NOMO-1 (cell line): ENCODE results near the gene PLCL2.
"Not testable (repeated sequence)": the region's sequence is repeated elsewhere in the genome, so short reads cannot be mapped to it uniquely, and the experiment has no call there.

ENCODE experiments used
- DNase-seq, 2 experiments: peaks; one replicate each; lab custom pipeline; 2025; ENCODE audit not compliant: unreplicated experiment in 2 of 2; lab: John Stamatoyannopoulos, UW

The PLCL2 gene

DNA sequence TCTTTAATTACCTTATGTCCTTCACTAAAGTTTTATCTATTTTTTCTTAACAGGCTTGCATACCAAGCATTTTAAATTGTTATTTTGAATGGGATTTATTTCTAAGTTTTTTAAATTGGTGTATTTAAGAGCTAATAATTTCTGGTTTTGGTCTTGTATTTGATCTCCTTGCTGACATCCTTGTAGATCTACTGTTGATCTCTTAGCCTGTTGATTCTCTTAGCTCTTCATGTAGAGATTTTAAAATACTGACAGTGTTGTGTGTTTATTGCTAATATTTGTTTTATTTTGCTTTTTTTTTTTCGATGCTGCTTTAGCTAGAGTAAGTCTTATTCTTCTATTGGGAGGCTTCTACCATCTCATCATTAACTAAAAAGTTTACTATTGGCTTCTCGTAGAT is 65.5 kb downstream of the PLCL2 start:
- DNase-seq: no peak

DNA sequence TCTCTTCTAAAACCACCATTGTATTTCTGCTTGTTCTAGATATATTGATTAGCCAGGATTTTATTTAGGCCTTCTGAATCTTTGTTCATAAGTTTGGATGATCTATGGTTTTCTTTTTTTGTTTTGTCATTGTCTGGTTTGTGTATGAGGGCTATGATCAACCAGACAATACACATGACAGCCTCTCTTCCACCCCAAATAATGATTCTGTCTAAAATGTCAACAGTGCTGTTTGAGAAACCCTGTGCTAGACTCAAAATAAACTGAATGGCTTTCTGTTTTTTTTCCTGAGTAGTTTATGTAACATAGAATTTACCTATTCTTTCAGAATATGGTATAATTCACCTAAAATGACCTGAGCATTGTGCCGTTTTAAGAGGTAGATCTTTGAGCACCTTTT is 66.1 kb downstream of the PLCL2 start:
- no peak for DNase-seq

GRCh38 chr3:16957852-16958251 is 73.1 kb downstream of the PLCL2 start:
- DNase-seq: not testable (repeated sequence)

- no peak for DNase-seq
These were observed 75.4 kb downstream of the PLCL2 start for GRCh38 chr3:16960125-16960524.

GRCh38 chr3:16961621-16962205 is 77.0 kb downstream of the PLCL2 start:
- no peak for DNase-seq

- DNase-seq: no peak
These were observed 90.3 kb downstream of the PLCL2 start for GRCh38 chr3:16975083-16975482.

DNA sequence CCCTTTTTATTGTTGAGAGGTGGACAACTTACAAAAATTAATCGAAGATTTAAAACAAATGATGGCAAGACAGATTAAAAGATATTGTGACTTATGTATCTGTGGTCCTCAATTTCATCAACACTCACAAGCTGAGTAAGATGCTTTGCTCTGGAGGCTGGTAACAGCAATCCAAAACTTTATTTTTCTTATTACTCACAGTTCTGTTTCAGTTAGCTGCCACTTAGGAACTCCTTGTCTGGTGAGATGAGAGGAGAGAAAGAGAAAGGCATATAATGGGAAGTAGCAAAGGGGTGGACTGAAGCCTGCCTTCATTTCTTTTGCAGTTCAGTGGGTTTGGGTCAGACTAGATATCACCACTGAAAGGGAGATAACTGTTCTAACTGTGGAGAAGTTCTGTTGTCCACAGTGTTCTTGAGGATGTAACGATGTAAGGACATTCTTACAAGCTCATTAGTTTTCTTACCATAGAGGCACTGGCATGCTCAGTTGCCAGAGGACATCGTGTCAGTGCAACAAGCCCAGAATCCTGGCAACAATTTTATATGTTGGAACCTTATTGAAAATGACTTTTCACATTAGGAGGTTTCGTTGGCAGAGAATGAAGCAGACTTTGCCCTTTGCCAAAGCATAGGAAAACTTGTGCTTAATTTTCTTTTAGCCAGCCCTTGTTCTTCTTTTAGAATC is 93.6 kb downstream of the PLCL2 start:
- no peak for DNase-seq

GRCh38 chr3:16978921-16979271 is 94.1 kb downstream of the PLCL2 start:
- no peak for DNase-seq

DNA sequence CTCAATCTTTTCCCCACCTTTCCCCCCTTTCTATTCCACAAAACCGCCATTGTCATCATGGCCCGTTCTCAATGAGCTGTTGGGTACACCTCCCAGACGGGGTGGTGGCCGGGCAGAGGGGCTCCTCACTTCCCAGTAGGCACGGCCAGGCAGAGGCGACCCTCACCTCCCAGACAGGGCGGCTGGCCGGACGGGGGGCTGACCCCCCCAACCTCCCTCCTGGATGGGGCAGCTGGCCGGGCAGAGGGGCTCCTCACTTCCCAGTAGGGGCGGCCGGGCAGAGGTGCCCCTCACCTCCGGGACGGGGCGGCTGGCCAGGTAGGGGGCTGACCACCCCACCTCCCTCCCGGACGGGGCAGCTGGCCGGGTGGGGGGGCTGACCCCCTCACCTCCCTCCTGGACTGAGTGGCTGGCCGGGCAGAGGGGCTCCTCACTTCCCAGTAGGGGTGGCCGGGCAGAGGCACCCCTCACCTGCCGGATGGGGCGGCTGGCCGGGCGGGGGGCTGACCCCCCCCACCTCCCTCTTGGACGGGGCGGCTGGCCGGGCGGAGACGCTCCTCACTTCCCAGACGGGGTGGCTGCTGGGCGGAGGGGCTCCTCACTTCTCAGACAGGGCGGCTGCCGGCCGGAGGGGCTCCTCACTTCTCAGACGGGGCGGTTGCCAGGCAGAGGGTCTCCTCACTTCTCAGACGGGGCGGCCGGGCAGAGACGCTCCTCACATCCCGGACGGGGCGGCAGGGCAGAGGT is 95.2 kb downstream of the PLCL2 start:
- DNase-seq: not testable (repeated sequence)

DNA sequence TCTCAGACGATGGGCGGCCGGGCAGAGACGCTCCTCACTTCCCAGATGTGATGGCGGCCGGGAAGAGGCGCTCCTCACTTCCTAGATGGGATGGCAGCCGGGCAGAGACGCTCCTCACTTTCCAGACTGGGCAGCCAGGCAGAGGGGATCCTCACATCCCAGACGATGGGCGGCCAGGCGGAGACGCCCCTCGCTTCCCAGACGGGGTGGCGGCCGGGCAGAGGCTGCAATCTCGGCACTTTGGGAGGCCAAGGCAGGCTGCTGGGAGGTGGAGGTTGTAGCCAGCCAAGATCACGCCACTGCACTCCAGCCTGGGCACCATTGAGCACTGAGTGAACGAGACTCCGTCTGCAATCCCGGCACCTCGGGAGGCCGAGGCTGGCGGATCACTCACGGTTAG is 95.8 kb downstream of the PLCL2 start:
- not testable (repeated sequence) for DNase-seq

- no peak for DNase-seq
These were observed 97.7 kb downstream of the PLCL2 start for GRCh38 chr3:16982460-16982859.

DNA sequence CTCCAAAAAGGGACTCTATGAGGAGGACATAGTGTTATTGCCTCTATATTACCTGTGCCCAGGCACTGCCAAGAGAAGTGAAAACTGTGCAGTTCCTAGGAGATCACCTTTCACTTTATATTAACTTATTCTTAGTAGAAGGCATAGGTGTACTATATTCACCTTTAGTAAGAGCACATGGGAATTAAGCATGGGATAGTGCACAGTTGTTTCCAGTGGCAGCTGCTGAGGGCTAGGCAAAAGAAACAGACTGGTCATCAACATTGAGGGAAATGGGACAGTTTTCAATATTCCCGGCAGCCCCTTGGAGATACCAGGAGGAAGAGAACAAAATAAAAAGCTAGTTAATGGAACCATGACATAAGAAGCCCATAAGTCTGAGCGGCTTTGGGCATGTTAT is 100.9 kb downstream of the PLCL2 start:
- no peak for DNase-seq

GRCh38 chr3:16987141-16987540 is 102.4 kb downstream of the PLCL2 start:
- DNase-seq: no peak

DNA sequence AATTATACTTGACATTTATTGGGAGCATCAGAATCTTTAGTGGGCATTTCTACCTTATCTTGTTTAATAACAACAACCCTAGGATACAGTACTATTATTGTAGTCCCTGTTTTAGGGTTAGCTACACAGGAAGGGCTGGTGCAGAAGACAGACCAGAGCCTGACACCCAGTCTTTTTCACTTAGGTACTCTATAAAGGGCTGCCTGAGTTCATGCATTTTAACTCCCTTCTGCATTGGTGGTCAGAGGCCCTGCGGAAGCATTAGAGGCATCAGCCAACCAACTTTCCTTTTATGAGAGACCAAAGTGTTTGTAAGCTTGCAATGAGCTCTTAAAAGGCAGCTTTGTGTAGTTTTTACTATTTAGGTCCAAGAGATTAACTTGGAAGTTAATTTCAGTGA is 105.4 kb downstream of the PLCL2 start:
- DNase-seq: no peak

DNA sequence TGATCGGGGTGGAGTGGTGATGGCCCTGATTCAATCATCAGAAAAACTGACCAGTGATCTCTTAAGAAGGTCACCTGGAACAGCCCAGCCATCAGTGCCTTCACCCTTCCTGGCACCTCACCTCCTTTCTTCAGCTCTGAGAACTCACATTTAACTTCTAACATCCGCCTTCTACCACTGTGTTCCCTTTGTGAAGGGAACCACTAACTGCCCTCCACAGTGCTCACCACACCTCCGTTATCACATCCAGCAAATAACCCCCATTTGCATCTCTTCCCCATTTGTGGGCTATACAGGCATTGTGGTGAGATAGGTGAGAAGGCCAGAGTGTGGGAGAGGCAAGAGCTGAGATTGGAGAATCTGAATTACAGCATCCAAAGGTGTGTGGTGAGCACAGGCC is 107.4 kb downstream of the PLCL2 start:
- no peak for DNase-seq

DNA sequence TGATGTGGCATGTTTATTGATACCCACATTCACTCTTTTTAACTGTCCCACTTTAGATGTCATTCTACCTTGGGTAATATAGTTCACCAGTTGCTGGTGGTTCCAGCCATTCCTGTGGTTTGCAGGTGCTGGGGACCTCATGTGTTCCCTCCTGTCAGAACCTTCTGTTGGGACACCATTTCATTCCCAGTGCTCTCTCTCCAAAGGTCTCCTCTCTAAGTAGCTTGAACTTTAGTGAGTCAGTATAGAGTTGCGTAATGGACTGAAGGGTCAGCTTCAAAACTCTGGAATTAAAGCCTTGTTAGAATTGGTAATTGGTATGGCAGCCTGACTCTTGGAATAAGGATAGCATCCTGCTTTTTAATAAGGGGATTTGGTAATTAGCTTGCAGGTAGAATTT is 108.5 kb downstream of the PLCL2 start:
- no peak for DNase-seq

- DNase-seq: no peak
These were observed 110.2 kb downstream of the PLCL2 start for GRCh38 chr3:16994854-16995525.

DNA sequence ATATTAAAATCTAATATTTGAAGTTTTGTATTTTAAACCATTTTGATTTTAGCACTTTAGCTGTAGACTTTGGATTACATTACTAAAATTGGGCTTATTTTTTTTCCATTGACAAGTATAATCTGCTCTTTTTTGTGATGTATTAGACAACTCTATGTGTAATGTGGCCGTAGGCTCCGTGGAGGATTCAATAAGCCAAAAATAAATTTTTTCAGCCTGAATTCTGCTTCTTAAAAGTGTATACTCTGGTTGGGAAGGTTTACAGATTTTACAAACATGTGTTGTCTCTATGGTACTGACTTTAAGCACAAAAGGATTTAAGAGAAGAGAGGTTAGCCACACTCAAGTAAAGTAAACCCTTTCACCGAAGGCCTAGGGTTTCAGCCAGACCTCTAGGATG is 110.8 kb downstream of the PLCL2 start:
- DNase-seq: no peak

- DNase-seq: peak in 1 of 2 experiments; percentile 3
These were observed 113.6 kb downstream of the PLCL2 start for GRCh38 chr3:16998236-16998923.

DNA sequence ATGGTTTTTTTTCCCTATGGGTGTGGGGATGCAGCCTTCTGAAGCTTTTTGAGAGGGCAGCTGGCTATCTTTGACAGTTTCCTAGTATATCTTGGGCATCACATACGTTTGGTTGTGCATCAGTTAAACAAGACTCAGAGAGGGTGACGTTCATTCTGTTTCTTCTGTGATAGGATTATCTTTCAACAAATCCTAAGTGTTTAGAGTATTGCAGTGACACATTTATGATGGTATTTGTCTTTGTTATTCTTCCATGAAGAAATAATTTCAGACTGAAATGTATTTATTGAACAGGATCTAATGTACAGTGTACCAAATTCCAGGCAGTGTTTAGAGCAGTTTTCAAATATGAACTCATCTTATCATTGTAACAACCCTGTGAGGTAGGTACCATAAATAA is 114.4 kb downstream of the PLCL2 start:
- no peak for DNase-seq

DNA sequence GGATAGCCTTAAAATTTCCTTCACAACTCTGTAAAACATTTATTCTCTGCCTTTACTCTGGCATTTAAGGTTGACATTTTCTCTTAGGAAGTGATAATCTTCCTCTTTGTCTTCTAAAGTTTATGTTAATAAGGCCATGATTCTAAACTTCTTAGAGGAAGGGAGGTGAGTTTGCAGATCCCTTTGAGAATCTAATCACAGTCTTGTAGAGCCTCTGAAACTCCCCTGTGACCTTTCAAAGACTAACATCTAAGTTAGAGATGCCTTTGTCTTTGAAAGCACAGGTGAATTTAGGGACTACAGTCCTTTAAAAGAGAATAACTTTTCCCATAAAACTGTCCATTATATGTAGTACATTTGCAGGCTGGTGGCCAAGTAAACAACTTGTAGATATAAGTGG is 115.1 kb downstream of the PLCL2 start:
- DNase-seq: no peak
